Measurements from ENCODE around the gene GIGYF2.
"Not testable (repeated sequence)": the region's sequence is repeated elsewhere in the genome, so short reads cannot be mapped to it uniquely, and the experiment has no call there.

The GIGYF2 gene

GRCh38 chr2:232688201-232688600 lies 8.9 kb upstream of the GIGYF2 start:
- no peak for DNase-seq

DNA sequence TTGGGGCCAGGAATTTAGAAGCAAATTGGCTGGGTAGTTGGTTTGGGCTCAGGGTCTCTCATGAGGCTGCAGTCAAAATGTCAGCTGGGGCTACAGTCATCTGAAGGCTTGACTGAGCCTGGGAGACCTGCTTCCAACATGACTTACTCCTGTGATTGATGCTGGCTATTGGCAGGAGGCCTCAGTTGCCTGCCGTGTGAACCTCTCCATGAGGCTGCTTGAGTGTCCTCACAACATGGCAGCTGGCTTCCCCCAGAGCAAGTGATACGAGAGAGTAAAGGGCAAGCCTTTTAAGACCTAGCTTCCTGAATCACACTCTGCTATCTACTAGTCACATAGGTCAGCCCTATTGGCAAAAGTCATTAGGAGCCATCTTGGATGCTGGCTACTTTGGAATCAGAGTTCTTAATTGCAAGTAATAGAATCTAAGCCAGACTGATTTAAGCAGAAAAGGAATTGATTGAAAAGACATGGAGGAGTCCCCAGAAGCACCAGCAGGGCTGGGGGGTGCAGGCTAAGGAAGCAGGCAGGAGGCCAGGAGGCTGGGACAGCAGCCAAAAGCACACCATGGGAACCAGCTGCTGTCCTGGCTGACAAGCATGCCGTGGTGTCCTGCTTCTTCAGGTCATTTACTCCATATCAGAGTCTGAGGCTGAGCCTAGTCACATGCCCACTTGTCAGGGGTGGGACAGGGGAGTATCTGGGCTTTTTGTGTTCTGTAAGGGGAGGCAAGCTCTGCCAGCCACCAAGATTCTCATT lies 7.8 kb upstream of the GIGYF2 start:
- peak; percentile 68 for DNase-seq

DNA sequence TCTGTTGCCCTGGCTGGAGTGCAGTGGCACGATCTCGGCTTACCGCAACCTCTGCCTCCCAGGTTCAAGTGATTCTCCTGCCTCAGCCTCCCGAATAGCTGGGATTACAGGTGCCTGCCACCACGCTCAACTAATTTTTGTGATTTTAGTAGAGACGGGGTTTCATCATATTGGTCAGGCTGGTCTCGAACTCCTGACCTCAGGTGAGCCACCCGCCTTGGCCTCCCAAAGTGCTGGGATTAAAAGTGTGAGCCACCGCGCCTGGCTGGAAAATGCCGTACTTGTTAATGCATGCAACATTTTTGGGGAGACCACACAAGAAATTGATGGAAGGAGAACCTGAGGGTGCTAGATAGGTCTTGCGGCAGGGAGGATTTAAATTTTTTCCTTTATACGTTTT lies 6.0 kb upstream of the GIGYF2 start:
- not testable (repeated sequence) for DNase-seq

GRCh38 chr2:232693344-232693743 lies 3.8 kb upstream of the GIGYF2 start:
- DNase-seq, result no peak

- no peak for DNase-seq
Measured at GRCh38 chr2:232696609-232697058, 497 bp upstream of the GIGYF2 start.

DNA sequence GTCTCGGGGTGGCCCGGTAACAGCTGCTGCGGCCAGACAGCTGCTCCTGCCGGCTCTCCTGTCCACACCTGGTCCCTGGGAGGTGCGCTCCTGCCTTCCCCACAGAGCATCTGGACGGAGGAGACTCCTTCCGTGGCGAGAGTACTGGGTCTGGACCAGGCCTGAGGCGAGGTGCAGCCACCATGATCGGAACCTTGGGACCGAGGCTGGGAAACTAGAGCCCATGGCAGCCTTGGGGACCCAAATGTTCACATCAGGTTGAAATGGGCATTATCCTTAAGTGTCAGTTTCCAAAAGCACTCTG lies 628 bp downstream of the GIGYF2 start:
- DNase-seq, result peak; percentile 21

- no peak for DNase-seq
Measured at GRCh38 chr2:232698556-232699091, 1.5 kb downstream of the GIGYF2 start.

GRCh38 chr2:232699110-232699509 lies 2.0 kb downstream of the GIGYF2 start:
- no peak for DNase-seq

GRCh38 chr2:232700154-232700553 lies 3.0 kb downstream of the GIGYF2 start:
- DNase-seq, result no peak

GRCh38 chr2:232707076-232707475 lies 9.9 kb downstream of the GIGYF2 start:
- DNase-seq, result no peak

GRCh38 chr2:232713505-232713904 lies 16.4 kb downstream of the GIGYF2 start:
- DNase-seq, result no peak

DNA sequence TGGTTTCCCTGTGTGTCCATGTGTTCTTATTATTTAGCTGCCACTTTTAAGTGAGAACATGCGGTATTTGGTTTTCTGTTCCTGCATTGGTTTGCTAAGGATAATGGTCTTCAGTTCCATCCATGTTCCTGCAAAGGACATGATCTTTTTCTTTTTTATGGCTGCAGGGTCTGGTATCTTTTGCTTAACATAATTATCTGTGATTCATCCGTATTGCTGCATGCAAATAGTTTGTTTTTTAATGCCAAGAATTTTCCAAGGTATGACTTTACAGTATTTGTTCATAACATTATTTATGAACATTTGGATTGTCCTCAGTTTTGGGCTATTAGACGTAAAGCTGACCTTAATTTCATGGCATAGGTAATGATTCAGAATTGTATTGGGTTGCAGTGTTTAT lies 17.8 kb downstream of the GIGYF2 start:
- DNase-seq, result no peak

- not testable (repeated sequence) for DNase-seq
Measured at GRCh38 chr2:232720056-232720455, 22.9 kb downstream of the GIGYF2 start.

GRCh38 chr2:232721261-232721660 lies 24.1 kb downstream of the GIGYF2 start:
- no peak for DNase-seq

DNA sequence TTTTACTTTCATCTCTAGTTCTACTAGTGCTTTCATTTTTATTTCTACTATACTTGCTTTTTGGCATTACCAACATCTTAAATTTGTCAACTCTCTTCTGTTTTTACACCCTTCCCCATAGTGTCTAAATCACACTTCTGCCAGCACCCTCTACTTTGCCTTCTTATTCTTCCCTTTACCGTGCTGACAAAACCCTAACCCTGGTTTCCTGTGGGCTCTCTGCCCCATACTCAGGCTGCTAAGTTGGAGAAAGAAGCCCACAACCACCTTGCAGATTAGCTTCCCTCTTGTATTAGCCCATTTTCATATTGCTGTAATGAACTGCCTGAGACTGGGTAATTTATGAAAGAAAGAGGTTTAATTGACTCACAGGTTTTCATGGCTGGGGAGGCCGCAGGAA lies 24.8 kb downstream of the GIGYF2 start:
- no peak for DNase-seq

GRCh38 chr2:232723027-232723426 lies 25.9 kb downstream of the GIGYF2 start:
- DNase-seq, result no peak

GRCh38 chr2:232728785-232729184 lies 31.7 kb downstream of the GIGYF2 start:
- DNase-seq, result no peak

GRCh38 chr2:232731470-232731869 lies 34.3 kb downstream of the GIGYF2 start:
- DNase-seq, result no peak

DNA sequence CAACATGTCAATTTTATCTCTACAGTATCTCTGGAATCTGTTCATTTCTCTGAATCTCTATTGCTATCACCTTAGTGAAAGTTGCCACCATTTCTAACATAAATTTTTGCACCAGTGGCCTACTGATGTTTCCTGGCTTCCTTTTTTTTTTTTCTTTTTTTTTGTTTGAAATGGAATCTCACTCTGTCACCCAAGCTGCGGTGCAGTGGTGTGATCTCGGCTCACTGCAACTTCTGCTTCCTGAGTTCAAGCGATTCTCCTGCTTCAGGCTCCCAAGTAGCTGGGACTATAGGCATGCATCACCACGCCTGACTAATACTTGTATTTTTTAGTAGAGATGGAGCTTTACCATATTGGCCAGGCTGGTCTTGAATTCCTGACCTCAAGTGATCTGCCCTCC lies 44.2 kb downstream of the GIGYF2 start:
- no peak for DNase-seq

DNA sequence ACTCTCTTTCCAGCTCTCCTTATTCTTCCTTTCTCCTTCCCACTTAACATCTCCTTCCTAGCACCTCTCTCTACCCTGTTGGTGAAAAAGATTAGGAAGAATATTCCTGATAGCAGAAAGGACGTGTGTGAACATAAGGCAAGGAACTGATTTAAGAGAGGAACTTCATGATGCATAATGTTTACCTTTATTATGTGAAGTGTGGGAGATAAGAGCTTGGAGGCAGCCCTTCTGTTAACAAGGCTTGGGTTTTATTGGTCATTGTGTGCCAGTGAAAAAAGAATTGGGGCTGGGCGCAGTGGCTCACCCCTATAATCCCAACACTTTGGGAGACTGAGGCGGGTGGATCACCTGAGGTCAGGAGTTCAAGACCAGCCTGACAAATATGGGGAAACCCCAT lies 44.8 kb downstream of the GIGYF2 start:
- DNase-seq, result no peak

- DNase-seq, result no peak
Measured at GRCh38 chr2:232744963-232745362, 47.8 kb downstream of the GIGYF2 start.

GRCh38 chr2:232748038-232748437 lies 50.9 kb downstream of the GIGYF2 start:
- DNase-seq, result no peak

DNA sequence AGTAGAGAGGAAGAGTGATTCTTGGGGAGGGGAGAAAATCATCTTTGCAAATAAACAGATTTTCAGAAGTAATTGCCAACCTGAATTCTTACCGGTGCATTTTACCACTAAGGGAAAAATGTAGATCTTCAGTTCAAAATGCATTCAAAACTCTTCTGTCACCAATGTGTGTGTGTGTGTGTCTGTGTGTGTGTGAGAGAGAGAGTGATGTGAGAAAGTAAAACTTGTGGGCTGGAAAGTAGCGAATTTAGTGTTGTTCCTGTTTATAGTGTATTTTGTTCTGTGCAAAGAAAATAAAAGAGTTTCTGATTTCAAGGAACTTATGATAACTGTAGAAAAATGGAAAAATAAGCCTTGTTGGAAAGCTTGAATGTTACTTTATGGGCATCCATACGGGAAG lies 52.2 kb downstream of the GIGYF2 start:
- DNase-seq, result no peak

DNA sequence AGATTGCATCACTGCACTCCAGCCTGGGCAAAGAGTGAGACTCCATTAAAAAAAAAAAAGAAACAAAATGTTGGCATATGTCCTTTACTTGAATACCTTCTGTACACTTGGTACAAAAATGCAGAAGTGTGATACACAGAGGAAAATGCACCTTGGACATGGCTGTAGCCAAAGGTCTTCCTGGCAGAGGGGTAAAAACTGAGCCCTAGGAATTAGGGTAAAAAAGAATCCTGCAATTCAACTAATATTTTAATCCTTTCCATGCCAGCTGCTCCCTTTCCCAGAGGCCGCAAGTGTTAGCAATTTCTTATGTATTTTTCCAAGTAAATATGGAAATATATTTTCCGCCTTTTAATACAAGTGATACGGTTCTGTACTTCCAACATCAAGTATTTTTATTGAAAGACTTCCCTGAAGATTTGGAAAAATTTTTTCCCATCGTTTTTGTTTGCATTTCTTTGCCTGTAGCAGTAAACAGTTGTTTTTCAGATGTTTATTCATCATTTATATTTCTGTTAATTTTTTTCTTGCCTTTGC lies 53.1 kb downstream of the GIGYF2 start:
- DNase-seq, result no peak

GRCh38 chr2:232757905-232758304 lies 60.8 kb downstream of the GIGYF2 start:
- no peak for DNase-seq

All from DMS79 treated with DMSO at 0.1 percent for 48 hours (cell line).